ENCODE results near the gene CSTF1.

GRCh38 chr20:56426926-56427325 lies 34.5 kb downstream of the CSTF1 start:
- TF ChIP-seq CTCF (IDR thresholded peaks at IDR 0.05) (no peak), POLR2A (IDR thresholded peaks at IDR 0.05) (no peak), EP300 (IDR thresholded peaks at IDR 0.05) (no peak)

Data from suprapubic skin (tissue), 3 donors.